ENCODE measurements around the gene POLR2E.

POLR2E gene

DNA sequence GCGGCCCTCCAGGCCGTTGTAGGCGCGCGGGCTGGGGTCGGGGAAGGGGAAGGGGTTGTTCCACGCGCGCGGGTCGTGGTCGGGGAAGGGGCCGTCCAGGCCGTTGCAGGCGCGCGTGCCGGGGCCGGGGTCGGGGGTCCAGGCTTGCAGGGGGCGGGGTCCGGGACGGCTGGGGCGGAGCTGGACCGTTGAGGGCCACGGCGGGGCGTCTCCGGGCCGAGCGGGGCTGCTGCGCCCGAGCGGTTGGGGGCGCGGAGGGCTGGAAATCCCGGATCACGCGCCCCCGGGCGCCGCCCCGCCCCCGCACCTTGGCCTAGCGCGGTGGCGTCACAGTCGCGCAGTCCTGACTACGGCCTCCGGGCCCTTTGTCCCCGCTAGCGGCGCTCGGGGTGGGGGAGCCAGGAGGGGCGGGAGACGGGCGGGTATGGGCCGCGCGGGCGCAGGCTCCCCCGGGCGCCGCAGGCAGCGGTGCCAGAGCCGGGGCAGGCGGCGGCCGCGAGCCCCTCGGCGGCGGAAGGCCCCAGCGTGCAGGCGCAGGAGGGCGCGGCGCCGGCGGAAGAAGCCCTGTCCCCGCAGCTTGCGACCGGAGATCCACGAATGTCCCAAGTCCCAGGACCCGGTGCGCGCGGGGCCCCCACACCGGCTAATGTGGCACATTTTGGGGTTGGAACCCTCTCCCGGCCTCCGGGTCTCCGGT, 9.3 kb upstream of the POLR2E start:
- TF ChIP-seq, protein P1, sequence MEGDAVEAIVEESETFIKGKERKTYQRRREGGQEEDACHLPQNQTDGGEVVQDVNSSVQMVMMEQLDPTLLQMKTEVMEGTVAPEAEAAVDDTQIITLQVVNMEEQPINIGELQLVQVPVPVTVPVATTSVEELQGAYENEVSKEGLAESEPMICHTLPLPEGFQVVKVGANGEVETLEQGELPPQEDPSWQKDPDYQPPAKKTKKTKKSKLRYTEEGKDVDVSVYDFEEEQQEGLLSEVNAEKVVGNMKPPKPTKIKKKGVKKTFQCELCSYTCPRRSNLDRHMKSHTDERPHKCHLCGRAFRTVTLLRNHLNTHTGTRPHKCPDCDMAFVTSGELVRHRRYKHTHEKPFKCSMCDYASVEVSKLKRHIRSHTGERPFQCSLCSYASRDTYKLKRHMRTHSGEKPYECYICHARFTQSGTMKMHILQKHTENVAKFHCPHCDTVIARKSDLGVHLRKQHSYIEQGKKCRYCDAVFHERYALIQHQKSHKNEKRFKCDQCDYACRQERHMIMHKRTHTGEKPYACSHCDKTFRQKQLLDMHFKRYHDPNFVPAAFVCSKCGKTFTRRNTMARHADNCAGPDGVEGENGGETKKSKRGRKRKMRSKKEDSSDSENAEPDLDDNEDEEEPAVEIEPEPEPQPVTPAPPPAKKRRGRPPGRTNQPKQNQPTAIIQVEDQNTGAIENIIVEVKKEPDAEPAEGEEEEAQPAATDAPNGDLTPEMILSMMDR (IDR thresholded peaks at IDR 0.05; ENCODE audit: extremely low read depth, missing control alignments) = no peak
- peak; percentile 93 for DNase-seq (ENCODE audit: low spot score)

- DNase-seq (ENCODE audit: low spot score) = peak; percentile 99
- TF ChIP-seq, protein P1 (IDR thresholded peaks at IDR 0.05; ENCODE audit: extremely low read depth, missing control alignments) = no peak
These were observed 8.6 kb upstream of the POLR2E start, which contains the start of gene GPX4 for GRCh38 chr19:1103708-1104310. GPX4 (plus strand) TSS chr19:1103994; CDS start chr19:1104044, 50 bp downstream.

DNA sequence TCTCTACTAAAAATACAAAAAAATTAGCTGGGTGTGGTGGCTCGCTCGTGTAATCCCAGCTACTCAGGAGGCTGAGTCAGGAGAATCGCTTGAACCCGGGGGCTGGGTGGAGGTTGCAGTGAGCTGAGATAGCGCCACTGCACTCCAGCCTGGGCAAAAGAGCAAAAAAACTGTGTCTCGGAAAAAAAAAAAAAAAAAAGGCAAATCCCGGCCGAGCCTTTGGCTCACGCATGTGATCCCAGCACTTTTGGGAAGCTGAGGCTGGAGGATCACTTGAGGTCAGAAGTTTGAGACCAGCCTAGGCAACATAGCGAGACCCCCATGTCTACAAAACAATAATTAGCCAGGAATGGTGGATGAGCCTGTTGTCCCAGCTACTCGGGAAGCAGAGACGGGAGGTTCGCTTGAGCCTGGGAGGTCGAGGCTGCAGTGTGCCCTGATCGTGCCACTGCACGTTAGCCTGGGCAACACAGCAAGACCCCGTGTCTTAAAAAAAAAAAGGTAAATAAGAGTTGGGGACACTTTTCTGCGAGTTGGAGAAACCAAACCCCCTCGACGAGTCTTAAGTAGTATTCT, 8.0 kb upstream of the POLR2E start:
- TF ChIP-seq, protein P1 (IDR thresholded peaks at IDR 0.05; ENCODE audit: extremely low read depth, missing control alignments) = no peak
- DNase-seq (ENCODE audit: low spot score) = no peak

GRCh38 chr19:1102407-1103131, 7.4 kb upstream of the POLR2E start:
- TF ChIP-seq, protein P1 (IDR thresholded peaks at IDR 0.05; ENCODE audit: extremely low read depth, missing control alignments) = no peak
- no peak for DNase-seq (ENCODE audit: low spot score)

- no peak for DNase-seq (ENCODE audit: low spot score)
- TF ChIP-seq, protein P1 (IDR thresholded peaks at IDR 0.05; ENCODE audit: extremely low read depth, missing control alignments) = no peak
These were observed 6.1 kb upstream of the POLR2E start for GRCh38 chr19:1101337-1101698.

DNA sequence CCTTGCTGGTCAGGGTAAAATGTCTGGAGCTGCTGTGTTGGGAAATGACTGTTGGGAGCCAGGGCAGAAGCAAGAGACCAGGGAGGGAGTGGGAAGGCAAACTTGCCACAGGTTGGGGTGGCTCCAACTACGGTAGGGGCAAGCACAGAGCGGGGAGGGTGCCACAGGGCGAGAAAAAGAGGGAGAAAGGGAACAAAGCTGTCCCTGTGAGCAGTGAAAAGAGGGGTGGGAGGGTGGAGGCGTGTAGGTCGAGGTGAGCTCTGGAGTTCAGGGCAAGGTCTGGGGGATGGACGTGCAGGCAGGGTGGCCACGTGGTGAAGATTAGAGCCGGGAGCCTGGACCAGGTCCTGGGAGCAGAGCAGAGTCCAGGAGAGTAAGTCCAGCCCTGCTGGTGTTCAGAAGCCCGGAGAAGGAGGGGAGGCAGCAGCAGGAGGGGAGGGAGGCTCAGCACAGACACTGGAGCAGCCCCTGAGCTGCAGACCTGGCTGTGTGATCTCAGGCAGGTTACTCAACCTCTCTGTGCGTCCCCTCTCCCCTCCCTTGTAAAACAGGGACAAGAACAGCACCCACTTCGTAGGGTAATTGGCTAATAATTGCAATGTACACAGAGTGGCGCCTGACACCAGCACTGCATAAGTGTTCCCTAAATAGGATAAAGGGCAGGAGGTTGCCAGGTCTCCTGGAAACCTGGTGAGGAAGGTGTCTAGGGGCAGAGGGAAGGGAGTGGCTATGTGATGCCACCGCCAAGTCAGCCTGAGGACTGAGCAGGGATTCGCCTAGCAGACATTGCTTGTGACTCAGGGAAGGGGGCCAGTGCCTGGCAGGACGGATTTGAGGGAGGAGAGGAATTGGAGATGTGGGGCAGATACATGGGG, 3.2 kb upstream of the POLR2E start:
- TF ChIP-seq, protein P1 (IDR thresholded peaks at IDR 0.05; ENCODE audit: extremely low read depth, missing control alignments) = no peak
- no peak for DNase-seq (ENCODE audit: low spot score)

Data from GM20000 (cell line).